HG02588 (cell line): ENCODE results near the gene MFSD6.
A peak's percentile ranks its signal among the peaks of the same experiment; 100 is the strongest.

ENCODE experiments used
- ATAC-seq: cut with Tn5 transposase; IDR thresholded peaks from one replicate; pipeline ENCODE4 v1.9.1; 2021; ENCODE audit warnings: mild to moderate bottlenecking, moderate library complexity; ENCODE audit not compliant: unreplicated experiment

The MFSD6 gene

DNA sequence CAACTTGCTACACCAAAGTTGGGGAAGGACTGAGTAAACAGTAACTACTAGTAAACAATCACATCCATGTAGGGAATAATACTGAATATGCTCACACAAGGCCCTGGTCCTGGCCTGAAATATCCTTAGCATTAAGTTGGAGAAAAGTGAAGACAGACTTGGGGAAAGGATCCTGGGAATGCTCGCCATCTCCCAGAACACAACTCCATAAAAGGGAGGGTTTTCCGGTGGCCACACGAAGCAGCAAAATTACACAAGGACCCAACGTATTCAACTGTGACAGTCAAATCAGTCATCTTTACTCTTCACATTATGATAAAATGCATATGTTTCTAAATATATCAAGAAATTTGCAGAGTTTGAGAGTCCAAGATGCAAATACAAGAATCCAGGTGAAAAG is 119.1 kb downstream of the MFSD6 start:
- no peak for ATAC-seq

DNA sequence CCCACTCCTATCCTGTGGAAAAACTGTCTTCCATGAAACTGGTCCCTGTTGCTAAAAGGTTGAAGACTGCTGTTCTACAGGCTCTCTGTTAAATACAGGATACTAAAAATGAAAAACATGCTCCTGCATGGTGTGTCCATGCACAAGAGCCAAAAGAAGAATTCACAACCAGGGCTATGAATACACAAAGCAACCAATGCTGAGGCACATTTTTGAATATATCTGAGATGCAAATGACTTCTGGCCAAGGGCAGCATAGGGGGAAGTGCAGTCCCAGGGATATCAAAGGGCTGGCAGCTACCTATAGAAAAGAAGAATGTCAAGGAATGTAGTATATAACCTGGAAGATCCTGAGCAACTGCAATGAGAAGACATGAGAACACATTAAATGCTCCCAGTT is 119.8 kb downstream of the MFSD6 start:
- ATAC-seq = no peak

DNA sequence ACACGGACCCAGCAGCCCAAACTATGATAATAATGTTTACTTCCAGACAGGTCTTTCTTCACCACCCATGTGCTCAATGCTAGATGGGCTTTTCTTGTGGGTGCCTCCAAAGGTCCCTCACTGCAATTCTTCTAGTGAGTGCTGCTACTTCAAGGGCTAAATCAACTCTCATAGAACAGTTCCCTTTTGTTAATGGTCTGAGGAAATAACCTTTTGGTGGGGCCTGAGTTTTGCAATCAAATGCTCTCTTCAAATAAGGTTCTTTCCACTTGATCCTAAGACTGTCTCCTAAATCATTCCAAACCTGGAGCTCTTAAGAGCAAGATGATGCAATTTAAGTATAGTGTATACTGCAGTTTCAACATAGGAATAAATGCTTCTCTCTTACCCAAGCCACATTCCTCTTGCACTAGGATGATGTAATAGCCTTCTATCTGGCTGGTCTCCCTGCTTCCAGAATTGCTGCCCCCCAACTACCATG is 120.4 kb downstream of the MFSD6 start:
- no peak for ATAC-seq

DNA sequence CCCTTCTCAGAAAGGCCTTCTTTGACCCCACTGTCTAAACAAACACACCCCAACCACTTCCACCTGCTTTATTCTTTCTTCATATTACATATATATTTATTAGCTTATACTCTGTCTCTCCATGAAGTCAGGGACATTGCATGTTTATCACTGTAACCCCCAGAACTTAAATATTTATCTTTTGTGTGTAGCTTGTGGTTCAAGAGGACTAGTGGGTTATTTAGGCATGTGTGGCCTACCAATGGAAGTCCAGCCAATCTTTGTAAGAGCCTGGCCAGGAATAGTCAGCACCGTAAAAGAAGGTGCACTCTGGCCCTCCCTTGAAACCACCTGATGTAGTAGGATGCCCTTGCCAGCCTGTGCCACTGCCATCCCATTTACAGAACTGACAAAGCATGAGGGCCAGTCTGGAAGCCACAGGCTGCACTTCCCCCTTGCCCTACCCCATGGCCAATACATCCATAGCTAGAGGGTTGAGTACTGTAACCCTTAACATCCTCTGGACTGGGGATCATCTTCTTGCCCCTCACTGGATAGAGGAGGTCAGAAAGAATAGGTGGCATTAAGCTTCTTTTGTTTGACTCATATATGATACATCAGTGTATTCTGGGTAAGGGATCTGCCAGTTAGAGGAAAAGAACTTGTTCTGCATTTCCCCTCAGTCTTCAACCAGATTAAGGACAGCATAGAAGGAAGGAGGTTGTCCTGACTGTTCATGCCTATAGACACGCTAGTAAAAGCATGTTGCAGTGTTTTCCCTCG is 121.5 kb downstream of the MFSD6 start:
- no peak for ATAC-seq

DNA sequence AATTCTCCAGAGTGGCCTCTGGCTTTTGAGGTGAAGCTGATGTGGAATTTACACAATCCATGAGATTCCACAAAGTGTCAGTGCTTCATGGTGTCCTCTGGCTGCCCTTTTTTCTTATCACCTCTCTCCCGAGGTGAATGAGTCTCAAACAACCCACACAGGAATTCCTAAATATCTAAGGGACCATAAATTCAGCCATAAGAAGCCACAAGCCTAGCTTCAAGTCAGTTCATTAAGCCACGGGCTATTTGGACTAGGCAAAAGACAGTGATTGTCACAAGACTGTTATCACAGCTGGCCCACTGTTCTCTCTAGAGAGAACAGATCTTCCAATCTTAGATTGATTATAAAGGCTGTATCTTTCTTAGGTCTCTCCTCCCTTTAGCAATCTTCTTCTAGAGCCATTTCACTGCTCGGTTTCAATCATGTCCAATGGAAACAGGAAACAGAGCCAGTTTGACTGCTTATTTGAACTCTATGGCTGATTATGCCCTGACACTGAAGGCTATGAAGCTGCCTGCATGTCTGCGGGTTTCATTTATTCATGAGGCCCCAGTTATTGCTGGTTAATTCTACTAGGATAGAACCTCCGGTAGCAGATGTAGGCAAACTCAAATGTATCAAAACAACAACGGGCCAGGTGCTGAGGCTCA is 122.2 kb downstream of the MFSD6 start:
- no peak for ATAC-seq

DNA sequence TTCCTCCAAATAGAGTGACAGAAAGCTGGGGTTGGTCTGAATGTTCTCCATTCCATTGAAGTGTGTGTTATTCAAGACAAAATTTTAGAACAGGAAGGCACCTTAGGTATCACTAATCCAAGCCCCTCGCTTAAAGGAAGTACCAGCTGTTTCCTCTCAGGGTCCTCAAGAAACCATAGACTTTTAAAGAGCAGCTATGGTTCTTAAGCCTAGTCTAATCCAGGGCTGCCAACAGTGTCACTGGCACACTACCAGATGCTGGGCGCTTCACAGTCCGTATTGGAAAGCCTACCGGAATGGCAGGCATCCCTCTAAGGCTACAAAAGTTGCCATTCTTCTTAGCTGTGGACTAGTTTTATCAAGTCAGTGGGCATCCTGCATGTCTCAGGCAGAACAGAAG is 124.4 kb downstream of the MFSD6 start:
- ATAC-seq = no peak

DNA sequence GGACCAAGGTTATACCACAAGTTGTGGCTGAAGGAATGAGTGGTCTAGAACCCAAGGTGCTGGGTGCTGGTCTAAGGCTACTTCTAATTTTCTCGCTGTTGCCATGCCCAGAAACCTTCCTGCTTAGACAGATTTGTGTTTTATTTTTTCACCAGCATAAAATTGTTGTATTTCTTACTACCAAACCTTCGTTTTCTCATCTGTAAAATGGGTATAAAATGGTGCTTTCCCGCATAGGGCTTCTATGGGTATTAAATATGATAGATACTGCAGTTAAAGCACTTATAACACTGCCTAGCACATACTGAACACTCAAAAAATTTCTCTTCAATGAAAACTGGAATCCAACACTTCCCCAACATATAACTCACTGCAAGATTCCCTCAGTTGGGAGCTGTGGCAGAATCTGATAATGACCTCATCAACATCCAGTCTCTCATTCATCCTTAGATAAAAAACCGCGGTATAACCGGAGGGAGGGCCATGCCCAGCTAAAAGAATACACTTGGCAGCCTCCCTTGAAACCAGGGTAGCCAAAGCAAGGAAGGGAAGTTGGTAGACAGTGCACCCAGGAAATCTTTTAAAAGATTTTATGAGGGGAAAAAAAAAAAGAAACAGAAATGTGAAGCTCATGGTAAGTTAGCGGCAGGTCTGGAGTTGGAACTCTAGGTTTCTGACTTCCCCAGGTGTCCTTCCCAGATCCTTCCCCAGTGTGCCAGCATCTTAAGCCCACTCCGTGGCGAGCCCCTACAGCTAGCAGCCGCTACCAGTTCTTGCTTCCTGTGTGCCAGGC is 125.2 kb downstream of the MFSD6 start:
- ATAC-seq = no peak

DNA sequence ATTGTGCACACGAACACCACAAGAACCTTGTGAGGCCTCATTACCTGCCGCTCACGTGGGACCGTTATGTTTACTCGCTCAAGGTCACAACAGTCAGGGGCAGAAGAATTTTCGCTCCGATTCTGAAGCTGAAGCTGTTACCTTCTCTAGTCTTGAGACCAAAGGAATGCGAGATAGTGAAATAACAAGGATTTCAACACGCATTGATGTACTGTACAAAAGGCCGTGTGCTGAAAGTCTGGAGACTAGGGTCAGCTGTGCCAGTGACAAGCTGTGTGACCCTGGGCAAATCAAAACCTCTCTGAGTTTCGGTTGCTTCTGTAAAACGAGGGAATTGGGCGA is 125.8 kb downstream of the MFSD6 start:
- peak; percentile 14 for ATAC-seq

DNA sequence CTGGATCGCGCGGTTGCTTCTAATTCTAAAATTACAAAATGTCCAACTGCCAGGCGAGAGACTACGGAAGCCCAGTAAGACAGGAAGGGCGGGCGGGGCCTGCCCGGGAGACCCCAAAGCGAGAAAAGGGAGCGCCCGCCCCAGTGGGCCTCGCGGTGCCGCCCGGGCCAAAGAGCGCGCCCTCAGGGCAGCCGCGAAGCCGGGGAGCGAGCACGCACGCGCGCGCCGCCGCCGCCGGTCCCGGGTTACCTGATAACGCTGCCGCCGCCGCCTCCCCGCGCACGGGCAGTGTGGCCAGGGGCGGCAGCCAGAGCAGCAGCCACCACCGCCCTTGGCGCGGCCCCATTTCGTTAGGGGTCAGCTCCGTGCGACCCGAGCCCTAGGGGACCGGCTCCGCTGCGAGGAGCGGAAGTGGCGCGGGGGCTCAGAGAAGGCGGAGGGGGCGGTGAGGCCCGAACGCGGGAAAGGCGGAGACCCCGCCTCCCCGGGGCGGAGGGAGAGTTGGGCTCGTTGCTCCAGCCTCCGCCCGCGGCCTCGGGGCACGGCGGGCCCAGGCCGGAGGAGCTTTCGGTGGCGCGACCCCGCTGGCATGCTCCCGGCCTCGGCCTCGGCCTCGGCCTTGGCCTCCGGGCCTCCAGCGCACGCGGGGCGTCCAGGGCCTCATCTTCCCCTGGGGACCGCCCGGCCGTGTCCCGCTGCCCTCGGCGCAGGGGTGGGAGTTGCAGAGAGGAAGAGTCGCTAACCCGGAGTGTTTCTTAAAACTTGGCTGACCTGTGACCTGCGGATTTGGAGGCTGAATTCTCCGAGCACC is 126.4 kb downstream of the MFSD6 start, which contains the start of gene NEMP2:
Gene NEMP2, minus strand, starts transcription at position 413 of the 811 bp plus-strand sequence. Its CDS starts 67 bp downstream, at position 346.
- peak; percentile 70 for ATAC-seq

DNA sequence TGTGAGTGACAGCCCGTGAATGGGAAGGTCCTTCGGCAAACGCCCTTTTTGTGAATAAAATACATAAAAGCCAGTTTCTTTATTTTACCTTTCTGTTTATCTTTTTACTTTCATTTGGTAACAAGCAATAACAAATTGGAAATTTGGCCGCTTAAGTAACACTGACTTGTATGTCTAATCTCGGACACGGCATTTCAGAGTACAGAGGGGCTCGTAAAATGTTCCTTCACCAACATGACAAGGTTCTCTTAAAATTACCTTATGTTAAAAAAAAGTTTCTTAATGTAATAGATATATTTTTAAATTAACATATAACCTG is 126.9 kb downstream of the MFSD6 start:
- no peak for ATAC-seq

DNA sequence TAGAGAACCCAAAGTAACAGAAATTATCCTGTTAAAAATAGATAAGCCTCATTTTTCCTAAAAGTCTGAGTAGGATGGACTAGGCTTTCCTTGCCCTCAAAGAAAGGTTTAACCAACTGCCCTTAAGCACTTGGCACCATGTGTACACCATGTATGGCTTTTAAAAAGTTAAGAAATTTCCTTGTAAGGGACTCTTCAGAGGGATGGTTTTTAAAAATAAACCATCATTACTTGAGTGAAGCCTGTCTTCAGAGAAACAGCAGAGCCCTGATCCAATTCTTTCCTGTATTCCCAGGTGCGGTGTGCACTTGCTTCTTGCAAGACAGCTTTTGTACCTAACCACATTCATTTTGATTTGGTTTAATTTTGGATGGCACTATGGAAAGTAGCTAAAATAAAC is 127.4 kb downstream of the MFSD6 start:
- ATAC-seq = no peak

DNA sequence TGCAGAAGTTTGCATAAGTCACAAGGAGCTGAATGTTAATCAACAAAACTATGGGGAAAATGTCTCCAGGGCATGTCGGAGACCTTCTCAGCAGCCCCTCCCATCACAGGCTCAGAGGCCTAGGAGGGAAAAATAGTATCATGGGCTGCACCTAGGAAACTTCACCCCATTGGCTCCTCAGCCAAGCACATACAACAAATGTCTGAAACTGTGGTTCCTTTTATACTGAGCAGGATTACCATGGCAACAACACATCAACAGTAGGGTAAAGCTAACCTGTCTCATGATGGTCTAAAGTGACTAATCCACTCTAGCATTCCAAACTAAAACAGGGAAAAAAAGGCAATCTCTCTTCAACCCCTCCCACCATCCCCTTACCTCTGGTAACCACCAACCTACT is 129.6 kb downstream of the MFSD6 start:
- ATAC-seq = no peak

DNA sequence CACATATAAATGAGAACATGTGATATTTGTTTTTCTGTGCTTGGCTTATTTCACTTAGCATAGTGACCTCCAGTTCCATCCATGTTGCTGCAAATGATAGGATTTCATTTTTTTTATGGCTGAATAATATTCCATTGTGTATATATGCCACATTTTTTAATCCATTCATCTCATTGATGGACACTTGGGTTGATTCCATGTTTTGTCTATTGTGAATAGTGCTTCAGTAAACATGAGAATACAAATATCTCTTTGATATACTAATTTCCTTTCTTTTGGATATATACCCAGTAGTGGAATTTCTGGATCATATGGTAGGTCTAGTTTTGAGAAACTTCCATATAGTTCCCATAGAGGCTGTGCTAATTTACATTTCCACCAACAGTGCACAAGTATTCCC is 130.0 kb downstream of the MFSD6 start:
- no peak for ATAC-seq

DNA sequence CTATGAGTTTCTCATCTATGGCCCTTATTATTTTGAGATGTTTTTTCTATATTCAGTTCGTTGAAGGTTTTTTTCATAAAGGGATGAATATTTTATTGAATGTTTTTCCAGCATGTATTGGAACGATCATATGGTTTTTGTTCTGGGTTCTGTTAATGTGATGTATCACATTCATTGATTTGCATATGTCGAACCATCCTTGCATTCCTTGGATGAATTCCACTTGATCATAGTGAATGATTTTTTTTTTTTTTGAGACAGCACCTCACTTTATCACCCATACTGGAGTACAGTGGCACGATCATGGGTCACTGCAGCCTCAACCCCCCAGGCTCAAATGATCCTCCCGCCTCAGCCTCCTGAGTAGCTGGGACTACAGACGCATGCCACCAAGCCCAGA is 131.9 kb downstream of the MFSD6 start:
- ATAC-seq = no peak

DNA sequence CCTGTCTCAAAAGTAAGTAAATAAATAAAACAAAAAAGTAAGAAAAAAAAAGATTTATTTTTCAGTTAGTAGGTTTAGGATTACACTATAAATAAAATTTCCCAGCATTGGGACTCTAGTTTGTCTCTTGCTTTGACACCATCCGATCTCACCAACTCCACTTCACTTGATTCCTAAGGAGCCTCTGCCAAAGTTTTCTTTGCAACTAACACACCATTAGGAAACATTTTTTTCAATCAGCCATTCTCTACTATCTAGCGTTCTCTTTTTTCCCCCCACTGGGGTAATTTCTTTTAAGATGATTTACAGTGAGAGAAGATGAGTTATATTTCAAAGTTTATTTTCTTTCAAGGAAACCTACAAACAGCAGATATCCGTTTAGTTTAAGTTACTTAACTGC is 136.9 kb downstream of the MFSD6 start:
- no peak for ATAC-seq

DNA sequence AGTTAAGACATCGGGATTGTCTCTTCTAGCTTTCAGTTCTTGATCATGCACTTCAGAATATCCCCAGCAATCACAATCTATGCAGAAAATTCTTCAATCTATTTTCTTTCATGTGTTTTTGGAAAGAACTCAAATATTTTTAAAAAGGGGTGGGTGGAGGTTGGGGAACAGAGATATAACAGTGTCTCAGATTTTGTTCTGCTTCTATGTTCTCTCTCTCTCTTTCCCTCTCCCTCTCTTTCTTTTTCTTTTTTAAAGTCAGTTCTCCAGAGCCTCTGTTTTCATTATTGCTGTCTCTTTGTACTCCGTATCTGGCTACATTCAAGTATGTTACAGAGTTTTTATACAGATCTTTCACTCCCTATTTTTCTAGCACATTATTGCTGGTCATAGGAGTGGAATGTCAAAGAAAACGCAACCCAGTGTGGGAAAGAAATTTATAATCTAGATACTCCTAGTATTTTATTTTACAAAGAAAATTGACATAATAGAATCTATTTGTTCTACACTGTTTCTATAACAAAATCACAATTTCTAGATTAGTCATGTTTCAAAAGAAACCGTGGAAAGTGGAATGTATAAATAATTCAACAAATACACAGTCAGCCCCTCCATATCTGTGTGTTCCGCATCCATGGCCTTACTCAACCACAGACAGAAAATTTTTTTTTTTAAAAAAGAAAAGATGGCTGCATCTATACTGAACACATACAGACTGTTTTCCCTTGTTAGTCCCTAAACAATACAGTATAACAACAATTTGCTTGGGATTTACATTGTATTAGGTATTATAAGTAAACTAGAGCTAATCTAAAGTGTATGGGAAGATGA is 137.6 kb downstream of the MFSD6 start:
- ATAC-seq = no peak

DNA sequence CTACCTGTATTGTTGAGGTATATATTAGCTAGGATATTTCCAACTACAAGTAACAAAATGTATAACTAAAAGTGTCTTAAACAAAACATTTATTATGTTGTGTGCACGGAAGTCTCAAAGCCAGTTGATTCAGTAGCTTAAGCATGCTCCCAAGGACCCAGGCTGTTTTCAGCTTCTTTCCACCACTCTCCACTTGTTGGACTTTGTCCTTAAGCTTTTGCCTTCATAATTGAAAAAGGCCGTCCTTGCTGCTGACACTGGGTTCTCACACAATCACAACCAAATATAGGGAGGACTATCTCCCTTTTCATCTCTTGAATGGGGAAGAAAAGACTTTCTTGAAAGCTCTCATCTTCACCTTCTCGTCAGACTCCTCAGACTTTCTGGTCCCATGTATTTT is 138.6 kb downstream of the MFSD6 start:
- ATAC-seq = no peak

DNA sequence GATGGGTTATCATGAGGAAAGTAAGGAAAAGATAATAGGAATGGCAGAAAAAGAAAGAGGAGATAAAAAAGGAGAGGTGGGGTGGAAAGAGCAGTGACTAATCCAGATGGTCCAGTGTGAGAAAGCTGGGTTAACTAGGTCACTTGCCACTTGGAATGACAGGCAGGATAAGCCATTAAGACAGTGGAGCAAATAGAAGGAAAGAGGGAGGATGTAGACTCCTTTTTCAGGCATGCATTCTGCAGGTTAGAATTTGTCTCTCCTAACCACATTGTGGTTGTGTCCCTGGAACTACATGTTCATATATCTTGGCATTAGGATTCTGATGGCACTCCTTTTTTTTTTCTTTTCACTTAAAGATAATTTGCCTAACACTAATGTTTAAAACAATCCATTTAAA is 139.7 kb downstream of the MFSD6 start:
- ATAC-seq = no peak

DNA sequence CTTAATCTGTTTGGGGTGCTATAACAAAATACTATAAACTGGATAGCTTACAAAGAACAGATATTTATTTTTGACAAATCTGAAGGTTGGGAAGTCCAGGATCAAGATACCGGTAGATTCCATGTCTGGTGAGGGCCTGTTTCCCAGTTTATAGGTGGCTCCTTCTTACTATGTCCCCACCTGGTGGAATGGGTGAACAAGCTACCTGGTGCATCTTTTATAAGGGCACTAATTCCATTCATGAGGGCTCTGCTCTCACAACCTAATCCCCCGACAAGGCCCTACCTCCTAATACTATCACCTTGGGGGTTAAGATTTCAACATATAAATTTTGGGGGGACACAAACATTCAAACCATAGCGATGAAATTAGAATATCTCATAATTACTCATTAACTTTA is 142.0 kb downstream of the MFSD6 start:
- ATAC-seq = no peak
